ENCODE data around the gene EDIL3. TPM values are rescaled to one million over a fixed set of nuclear protein-coding genes. Genes with fewer than 3 reads are reported as not detected.

The EDIL3 gene
- total and polyA plus RNA-seq, 10 of the 15 experiments (the other 5 are each of a cell fraction or from before 2014, with no cell fraction given): 0.01 to 0.62 (median 0.20) TPM

DNA sequence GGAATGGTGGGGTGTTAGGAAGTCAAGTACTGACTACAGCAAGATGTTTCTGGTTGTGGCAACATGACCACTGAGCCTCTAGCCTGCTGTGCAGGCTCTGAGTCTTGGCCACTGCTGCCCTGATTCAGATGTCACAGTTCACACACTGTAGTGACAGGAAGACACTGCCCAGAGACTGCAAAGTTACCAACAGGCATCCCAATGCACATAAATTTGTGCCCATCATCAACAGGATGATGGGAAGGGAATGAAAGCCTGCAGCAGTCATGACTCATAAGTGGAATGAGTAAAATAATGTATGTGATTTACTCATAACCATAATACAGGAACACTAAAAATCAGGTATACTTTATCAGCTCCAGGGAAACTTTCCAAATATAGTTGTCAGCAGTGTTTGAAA, 412.4 kb downstream of the EDIL3 start:
- no peaks in the 10 kb centered on the region for H3K27me3 ChIP-seq (replicated peaks in 1 of 2; ENCODE audit: control insufficient read depth in 2 of 2, insufficient read depth in 2 of 2, low read length in 1 of 2)
- H4K20me1 ChIP-seq (ENCODE audit: control insufficient read depth, insufficient read depth): no peaks in the 10 kb centered on the region
- TF ChIP-seq MXI1 (IDR thresholded peaks at IDR 0.05; ENCODE audit: low read depth, low read length): no peak
- TF ChIP-seq EZH2 (IDR thresholded peaks at IDR 0.05; ENCODE audit: borderline replicate concordance, control insufficient read depth, low read depth, low read length): no peak
- no peak for TF ChIP-seq SREBF1 (IDR thresholded peaks at IDR 0.05; ENCODE audit: low read length)
- no peak for TF ChIP-seq PAX8 (IDR thresholded peaks at IDR 0.05)
- TF ChIP-seq, protein P1, sequence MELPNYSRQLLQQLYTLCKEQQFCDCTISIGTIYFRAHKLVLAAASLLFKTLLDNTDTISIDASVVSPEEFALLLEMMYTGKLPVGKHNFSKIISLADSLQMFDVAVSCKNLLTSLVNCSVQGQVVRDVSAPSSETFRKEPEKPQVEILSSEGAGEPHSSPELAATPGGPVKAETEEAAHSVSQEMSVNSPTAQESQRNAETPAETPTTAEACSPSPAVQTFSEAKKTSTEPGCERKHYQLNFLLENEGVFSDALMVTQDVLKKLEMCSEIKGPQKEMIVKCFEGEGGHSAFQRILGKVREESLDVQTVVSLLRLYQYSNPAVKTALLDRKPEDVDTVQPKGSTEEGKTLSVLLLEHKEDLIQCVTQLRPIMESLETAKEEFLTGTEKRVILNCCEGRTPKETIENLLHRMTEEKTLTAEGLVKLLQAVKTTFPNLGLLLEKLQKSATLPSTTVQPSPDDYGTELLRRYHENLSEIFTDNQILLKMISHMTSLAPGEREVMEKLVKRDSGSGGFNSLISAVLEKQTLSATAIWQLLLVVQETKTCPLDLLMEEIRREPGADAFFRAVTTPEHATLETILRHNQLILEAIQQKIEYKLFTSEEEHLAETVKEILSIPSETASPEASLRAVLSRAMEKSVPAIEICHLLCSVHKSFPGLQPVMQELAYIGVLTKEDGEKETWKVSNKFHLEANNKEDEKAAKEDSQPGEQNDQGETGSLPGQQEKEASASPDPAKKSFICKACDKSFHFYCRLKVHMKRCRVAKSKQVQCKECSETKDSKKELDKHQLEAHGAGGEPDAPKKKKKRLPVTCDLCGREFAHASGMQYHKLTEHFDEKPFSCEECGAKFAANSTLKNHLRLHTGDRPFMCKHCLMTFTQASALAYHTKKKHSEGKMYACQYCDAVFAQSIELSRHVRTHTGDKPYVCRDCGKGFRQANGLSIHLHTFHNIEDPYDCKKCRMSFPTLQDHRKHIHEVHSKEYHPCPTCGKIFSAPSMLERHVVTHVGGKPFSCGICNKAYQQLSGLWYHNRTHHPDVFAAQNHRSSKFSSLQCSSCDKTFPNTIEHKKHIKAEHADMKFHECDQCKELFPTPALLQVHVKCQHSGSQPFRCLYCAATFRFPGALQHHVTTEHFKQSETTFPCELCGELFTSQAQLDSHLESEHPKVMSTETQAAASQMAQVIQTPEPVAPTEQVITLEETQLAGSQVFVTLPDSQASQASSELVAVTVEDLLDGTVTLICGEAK (IDR thresholded peaks at IDR 0.05; ENCODE audit: borderline replicate concordance): no peak
- no peak for TF ChIP-seq WRNIP1 (IDR thresholded peaks at IDR 0.05; ENCODE audit: borderline replicate concordance, low read depth, low read length)
- TF ChIP-seq CHD1 (IDR thresholded peaks at IDR 0.05; ENCODE audit: low read depth, low read length): no peak
- TF ChIP-seq NR2C1 (IDR thresholded peaks at IDR 0.05): no peak
- TF ChIP-seq, protein P2, sequence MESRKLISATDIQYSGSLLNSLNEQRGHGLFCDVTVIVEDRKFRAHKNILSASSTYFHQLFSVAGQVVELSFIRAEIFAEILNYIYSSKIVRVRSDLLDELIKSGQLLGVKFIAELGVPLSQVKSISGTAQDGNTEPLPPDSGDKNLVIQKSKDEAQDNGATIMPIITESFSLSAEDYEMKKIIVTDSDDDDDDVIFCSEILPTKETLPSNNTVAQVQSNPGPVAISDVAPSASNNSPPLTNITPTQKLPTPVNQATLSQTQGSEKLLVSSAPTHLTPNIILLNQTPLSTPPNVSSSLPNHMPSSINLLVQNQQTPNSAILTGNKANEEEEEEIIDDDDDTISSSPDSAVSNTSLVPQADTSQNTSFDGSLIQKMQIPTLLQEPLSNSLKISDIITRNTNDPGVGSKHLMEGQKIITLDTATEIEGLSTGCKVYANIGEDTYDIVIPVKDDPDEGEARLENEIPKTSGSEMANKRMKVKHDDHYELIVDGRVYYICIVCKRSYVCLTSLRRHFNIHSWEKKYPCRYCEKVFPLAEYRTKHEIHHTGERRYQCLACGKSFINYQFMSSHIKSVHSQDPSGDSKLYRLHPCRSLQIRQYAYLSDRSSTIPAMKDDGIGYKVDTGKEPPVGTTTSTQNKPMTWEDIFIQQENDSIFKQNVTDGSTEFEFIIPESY (IDR thresholded peaks at IDR 0.05): no peak
- TF ChIP-seq ZBED1 (IDR thresholded peaks at IDR 0.05; ENCODE audit: borderline replicate concordance): no peak
- TF ChIP-seq IRF4 (IDR thresholded peaks at IDR 0.05; ENCODE audit: low read depth, low read length): no peak
- TF ChIP-seq RB1 (IDR thresholded peaks at IDR 0.05; ENCODE audit: borderline replicate concordance): no peak
- TF ChIP-seq MTA2 (IDR thresholded peaks at IDR 0.05; ENCODE audit: low read depth): no peak
- TF ChIP-seq, protein P3, sequence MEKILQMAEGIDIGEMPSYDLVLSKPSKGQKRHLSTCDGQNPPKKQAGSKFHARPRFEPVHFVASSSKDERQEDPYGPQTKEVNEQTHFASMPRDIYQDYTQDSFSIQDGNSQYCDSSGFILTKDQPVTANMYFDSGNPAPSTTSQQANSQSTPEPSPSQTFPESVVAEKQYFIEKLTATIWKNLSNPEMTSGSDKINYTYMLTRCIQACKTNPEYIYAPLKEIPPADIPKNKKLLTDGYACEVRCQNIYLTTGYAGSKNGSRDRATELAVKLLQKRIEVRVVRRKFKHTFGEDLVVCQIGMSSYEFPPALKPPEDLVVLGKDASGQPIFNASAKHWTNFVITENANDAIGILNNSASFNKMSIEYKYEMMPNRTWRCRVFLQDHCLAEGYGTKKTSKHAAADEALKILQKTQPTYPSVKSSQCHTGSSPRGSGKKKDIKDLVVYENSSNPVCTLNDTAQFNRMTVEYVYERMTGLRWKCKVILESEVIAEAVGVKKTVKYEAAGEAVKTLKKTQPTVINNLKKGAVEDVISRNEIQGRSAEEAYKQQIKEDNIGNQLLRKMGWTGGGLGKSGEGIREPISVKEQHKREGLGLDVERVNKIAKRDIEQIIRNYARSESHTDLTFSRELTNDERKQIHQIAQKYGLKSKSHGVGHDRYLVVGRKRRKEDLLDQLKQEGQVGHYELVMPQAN (conservative IDR thresholded peaks at IDR 0.05): no peak
- TF ChIP-seq PAX5 (IDR thresholded peaks at IDR 0.05; ENCODE audit: borderline replicate concordance, low read depth, low read length): no peak
- ATAC-seq: no peak
- ChIA-PET POLR2A (no interaction called here), RAD21 (ENCODE audit: unreplicated experiment) (no interaction called here), CTCF (no interaction called here), SMC1A (ENCODE audit: uncharacterized antibody, unreplicated experiment) (interaction anchor here (1.2 kb wide), 1 partner anchor 57 kb away, joined by 3 read pairs; no protein-coding TSS in a partner anchor)
- intact Hi-C loops (cut with micrococcal nuclease; ENCODE audit: unreplicated experiment): no loop called here
- FAIRE-seq: no peak
- H3K9ac ChIP-seq (ENCODE audit: control insufficient read depth, insufficient read depth, low read length): no peak overlapping the region
- H3K36me3 ChIP-seq (ENCODE audit: control insufficient read depth in 2 of 2, insufficient read depth in 2 of 2, low read length in 1 of 2): no peaks in the 10 kb centered on the region
- H3K4me1 ChIP-seq (ENCODE audit: control insufficient read depth, insufficient read depth, low read length): no peaks in the 10 kb centered on the region
- no peak overlapping the region for H3K4me3 ChIP-seq
- BruUV-seq (replicated peaks): no TSS peak
- H2AFZ ChIP-seq (ENCODE audit: control insufficient read depth, low read depth, low read length): no peak overlapping the region
- H3K4me2 ChIP-seq (ENCODE audit: control insufficient read depth, insufficient read depth): no peak overlapping the region
- H3K27ac ChIP-seq (ENCODE audit: control insufficient read depth, insufficient read depth): no peak overlapping the region
- no peak for DNase-seq (ENCODE audit: low read depth, low spot score)
- in situ Hi-C loops (cut with MboI): no loop called here
- no peaks in the 10 kb centered on the region for H3K9me3 ChIP-seq (replicated peaks; ENCODE audit: control insufficient read depth, insufficient read depth, low read length)
- H3K79me2 ChIP-seq (ENCODE audit: control insufficient read depth, insufficient read depth, low read length): no peaks in the 10 kb centered on the region
